ENCODE results near the gene EHD4.

Gene EHD4

GRCh38 chr15:42002333-42002732 is 30.0 kb upstream of the EHD4 start:
- H3K4me3 ChIP-seq (ENCODE audit: low read depth, low read length), result no peak overlapping the region
- DNase-seq (ENCODE audit: low read depth), result no peak
- TF ChIP-seq, protein P1, sequence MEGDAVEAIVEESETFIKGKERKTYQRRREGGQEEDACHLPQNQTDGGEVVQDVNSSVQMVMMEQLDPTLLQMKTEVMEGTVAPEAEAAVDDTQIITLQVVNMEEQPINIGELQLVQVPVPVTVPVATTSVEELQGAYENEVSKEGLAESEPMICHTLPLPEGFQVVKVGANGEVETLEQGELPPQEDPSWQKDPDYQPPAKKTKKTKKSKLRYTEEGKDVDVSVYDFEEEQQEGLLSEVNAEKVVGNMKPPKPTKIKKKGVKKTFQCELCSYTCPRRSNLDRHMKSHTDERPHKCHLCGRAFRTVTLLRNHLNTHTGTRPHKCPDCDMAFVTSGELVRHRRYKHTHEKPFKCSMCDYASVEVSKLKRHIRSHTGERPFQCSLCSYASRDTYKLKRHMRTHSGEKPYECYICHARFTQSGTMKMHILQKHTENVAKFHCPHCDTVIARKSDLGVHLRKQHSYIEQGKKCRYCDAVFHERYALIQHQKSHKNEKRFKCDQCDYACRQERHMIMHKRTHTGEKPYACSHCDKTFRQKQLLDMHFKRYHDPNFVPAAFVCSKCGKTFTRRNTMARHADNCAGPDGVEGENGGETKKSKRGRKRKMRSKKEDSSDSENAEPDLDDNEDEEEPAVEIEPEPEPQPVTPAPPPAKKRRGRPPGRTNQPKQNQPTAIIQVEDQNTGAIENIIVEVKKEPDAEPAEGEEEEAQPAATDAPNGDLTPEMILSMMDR (conservative IDR thresholded peaks at IDR 0.05; ENCODE audit: low read depth, low read length), result no peak

DNA sequence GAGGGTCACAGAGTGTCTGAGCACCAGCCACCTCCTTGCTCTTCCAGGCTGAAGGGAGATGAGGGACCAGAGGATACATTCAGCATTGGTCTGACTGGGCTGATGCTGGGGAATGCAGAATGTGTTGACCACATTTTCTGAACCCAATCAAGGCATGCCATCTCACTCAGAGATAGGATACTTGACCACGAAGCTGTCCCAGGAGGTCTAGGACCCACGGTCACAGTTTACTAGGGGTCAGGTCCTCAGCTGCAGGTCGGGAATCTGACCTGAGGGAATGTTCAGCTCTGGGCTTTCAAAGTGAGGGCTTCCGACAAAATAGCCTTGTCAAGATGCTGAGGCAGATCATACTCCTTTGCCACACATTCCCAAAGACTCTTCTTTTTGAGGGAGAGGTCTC is 28.9 kb upstream of the EHD4 start:
- no peak overlapping the region for H3K4me3 ChIP-seq (ENCODE audit: low read depth, low read length)
- TF ChIP-seq, protein P1 (conservative IDR thresholded peaks at IDR 0.05; ENCODE audit: low read depth, low read length), result no peak

GRCh38 chr15:41999290-42000285 is 27.2 kb upstream of the EHD4 start:
- no peak for DNase-seq (ENCODE audit: low read depth)
- no peak overlapping the region for H3K4me3 ChIP-seq (ENCODE audit: low read depth, low read length)
- TF ChIP-seq, protein P1 (conservative IDR thresholded peaks at IDR 0.05; ENCODE audit: low read depth, low read length), result no peak

More for the DNA sequence above, 28.9 kb upstream of the EHD4 start:
- DNase-seq (ENCODE audit: low read depth), result no peak

DNA sequence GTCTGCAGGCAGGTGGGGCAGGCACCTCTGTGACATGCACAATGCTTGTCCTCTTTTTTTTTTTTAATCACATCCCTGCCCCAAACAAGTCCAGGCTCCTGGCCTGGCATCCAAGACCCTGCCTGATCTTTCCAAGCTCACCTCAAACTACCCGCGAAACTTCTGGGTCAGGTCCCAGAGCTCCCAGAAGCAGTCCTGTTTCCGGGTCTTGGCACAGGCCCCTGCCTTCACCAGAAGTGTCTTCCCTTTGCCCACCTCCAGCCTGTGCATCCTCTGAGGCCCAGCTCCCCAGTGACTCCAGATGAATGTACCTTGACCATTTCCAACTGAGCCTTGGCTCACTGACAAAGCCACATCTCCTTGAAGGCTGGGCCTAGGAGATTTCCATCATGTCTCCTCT is 25.5 kb upstream of the EHD4 start:
- no peak overlapping the region for H3K4me3 ChIP-seq (ENCODE audit: low read depth, low read length)
- TF ChIP-seq, protein P1 (conservative IDR thresholded peaks at IDR 0.05; ENCODE audit: low read depth, low read length), result no peak
- no peak for DNase-seq (ENCODE audit: low read depth)

DNA sequence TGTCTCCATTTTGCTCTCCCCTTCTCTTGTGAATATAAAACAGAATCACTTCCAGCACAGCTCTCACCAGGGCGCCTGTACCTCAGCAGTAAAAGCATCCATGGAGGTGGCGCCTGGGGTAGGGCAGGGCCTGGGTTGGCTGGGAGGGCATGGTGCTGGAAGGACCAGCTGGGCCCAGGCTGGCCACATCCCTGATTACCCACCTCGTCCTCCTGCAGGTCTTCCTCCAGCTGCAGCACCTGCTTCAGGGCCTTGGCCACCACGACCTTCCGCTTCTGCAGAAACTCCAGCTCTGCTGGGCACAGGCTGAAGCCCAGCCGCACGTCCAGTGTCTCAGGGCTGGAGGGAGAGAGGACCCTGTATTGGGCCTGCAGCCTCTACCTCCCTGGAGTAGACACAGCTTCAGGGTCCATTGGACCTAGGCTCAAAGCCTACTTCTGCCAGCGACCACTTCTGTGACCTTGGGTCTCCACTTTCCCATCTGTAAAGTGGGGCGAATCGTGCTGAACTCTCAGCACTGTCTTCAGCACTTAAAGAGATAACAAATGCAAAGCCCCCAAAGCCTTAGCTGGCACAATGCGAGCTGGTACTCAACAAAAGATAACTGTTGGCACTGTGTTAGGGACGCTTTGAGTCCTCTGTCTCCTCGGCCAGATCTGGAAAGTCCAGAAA is 24.7 kb upstream of the EHD4 start:
- no peak overlapping the region for H3K4me3 ChIP-seq (ENCODE audit: low read depth, low read length)
- TF ChIP-seq, protein P1 (conservative IDR thresholded peaks at IDR 0.05; ENCODE audit: low read depth, low read length), result no peak
- no peak for DNase-seq (ENCODE audit: low read depth)

DNA sequence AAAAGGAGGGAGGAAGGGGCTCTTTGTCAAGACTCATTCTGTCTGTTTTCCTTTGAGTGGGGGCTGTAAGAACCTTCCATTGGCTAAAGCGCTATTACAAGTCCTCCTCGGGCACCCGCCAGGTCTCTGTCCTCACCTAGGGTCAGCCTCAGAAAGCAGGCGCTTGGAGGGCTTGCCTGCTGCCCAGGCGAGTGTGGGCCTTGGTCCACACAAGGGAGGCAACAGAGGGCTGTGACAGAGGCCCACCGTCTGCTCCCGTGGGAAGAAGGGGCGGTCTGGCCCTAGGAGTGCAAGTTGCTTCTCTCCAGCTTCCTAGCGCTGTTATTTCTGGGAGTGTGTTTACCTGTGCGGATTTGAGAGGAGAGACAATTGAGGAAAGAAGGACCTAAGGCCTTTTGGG is 24.0 kb upstream of the EHD4 start:
- H3K4me3 ChIP-seq (ENCODE audit: low read depth, low read length), result no peak overlapping the region
- TF ChIP-seq, protein P1 (conservative IDR thresholded peaks at IDR 0.05; ENCODE audit: low read depth, low read length), result no peak
- no peak for DNase-seq (ENCODE audit: low read depth)
